ENCODE data around the gene SNX5. TPM values are rescaled to one million over a fixed set of nuclear protein-coding genes. Genes with fewer than 3 reads are reported as not detected.
"Not testable (repeated sequence)": the region's sequence is repeated elsewhere in the genome, so short reads cannot be mapped to it uniquely, and the experiment has no call there.

The SNX5 gene
- total RNA-seq, 1 donor from 2014 or later, result 192 TPM

DNA sequence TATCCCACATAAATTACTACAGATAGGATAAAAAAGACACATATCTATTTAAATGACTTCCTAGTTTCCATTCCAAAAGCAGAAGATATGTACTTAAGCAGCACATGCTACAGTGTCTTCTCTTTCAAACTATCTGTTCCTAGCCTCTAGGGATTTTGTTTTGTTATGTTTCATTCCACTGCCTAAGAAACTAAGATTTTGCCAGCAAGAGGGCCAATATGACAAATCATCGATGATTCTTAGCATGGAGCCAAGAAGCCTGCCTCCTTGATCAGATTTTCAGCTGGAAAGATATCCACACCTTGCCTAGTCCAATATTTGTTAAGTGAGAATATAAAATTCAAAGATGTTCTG is 7.0 kb downstream of the SNX5 start:
- intact Hi-C loops (cut with micrococcal nuclease), result no loop called here

DNA sequence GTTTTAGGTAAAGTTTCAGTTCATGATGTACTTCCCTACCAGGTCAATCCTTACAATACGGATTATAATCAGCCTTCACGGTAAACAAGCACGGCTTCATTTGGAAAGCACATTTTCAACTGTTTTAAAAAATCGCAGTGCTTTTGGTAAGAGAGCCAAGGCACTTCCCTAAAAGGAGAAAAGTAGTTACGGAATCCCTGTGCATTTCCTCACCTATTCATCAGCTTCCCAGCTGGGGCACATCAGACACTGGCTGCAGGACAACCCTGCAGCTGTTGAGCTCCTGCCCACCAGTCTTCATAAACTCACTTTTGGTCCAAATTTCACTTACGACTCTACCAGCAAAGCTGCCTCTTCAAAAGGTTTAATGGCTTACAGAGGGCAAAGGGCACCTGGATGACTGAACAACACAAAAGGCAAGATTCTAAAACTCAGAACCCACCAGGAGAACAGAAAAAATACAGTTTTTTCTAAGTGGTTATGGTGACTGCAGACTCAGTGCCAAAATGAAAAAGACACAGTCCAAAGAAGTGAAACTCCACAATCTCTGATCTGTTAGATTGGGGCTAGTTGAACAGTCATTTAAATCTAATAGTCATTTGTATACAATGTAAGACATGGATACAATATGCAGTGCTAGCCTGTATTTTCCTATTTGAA is 7.5 kb downstream of the SNX5 start:
- intact Hi-C loops (cut with micrococcal nuclease), result no loop called here

DNA sequence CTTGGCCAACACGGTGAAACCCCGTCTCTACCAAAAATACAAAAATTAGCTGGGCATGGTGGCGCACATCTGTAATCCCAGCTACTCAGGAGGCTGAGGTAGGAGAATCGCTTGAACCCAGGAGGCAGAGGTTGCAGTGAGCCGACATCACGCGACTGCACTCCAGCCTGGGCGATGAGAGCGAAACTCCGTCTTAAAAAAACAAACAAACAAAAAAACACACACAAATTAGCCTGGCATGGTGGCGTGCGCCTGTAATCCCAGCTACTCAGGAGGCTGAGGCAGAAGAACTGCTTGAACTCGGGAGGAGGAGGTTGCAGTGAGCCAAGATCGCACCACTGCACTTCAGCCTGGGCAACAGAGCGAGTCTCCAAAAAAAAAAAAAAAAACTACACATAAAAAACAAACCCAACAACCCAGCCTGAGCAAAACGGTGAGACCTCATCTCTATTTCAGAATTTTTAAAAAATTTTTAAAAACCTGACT is 8.2 kb downstream of the SNX5 start:
- intact Hi-C loops (cut with micrococcal nuclease), result not testable (repeated sequence)

DNA sequence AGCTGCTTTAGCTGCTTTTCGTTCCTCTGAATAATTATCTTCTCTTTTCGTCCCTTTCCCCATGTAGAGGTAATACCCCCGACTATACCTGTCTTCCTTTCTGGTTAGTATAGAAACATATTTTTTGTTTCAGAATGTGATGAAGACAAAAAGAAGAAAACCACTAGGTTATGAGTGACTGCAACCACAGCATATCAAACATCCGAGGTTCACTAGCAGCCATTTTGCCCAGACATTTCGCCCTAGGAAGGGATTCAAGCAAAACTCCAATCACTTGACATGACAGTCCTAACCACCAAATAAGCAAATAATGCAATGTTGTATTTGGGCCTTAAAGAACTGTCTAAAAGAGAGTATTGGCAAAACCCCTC is 9.4 kb downstream of the SNX5 start:
- intact Hi-C loops (cut with micrococcal nuclease), result loop anchor here (5.0 kb wide), 1 partner anchor 38 kb away; no protein-coding TSS in a partner anchor

DNA sequence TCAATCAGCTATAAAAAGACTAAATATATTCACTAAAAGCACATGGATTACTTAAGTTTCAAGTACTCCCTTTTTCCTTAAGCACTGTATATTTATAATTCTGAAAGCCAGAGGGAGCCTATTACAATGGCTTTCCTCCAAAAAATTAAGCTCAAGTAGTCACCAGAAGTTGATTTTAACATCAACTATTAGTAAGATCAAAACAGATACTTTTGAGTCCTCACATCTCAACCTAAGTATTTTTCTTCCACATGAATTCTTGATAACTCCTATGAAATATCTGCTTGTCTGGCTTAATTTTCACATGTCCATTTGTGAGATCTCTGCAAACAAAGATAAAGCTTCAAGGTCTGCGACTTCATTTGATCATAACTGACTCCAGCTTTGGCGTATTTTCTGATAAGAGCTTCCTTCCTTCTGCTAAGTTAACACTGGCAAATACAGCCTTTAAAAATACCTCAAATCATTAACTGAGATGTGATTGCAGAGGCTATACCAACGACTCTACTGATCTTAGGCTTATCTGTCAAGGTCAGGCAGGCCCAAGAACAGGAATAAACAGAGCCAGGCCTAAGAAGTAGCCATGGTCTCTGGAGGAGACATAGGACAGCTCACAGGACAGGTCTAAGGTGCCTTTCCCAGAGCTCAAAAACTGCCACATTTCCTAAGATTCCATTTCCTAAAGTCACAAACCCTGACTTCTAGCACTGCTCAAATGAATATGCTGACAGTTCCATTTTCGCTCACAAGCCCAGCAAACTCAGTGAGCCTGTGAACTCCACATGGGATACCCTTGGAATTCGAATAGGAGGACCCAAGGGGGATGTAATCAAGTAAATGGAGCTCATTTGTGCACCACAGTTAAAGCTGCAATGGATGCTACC is 10.0 kb downstream of the SNX5 start:
- intact Hi-C loops (cut with micrococcal nuclease), result loop anchor here (5.0 kb wide), 1 partner anchor 39 kb away; no protein-coding TSS in a partner anchor

DNA sequence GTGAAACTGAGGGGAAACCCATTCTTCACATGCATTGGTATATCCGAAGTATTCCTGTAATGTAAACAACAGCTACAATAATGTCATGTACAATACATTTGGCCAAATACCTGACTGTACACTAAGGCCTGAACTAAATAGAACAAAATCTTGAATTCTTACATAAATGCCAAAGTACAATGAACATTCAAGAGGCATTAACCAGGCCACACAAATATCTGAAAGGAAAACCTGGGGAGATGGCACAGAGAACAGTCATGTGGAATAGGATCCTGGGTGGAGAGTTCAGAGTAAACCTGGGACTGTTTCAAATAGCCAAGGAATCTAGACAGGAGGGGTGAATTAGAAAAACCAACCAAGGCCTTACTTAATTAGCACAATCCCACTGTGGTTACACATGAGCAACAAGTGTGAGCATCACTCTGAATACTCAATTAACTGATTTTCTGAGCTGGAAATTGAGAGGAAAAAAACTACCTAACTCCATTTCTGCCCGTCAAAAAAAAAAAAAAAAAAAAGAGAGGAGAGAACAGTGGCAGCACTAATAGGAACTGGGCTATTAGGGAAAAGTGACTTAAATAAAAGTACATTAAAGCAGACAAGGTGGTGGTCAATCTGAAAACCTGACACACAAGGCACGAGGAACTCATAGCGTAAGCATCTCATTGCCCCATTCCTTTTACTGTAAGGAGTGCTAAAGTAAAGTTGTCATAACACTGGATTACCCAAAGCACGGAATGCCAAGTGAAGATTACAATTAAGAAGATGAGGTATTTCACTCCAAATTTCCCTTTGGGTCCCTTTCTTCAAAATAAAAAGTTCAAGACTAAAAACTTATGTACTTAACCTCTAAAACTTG is 10.9 kb downstream of the SNX5 start:
- intact Hi-C loops (cut with micrococcal nuclease), result loop anchor here (5.0 kb wide), 1 partner anchor 40 kb away; no protein-coding TSS in a partner anchor

DNA sequence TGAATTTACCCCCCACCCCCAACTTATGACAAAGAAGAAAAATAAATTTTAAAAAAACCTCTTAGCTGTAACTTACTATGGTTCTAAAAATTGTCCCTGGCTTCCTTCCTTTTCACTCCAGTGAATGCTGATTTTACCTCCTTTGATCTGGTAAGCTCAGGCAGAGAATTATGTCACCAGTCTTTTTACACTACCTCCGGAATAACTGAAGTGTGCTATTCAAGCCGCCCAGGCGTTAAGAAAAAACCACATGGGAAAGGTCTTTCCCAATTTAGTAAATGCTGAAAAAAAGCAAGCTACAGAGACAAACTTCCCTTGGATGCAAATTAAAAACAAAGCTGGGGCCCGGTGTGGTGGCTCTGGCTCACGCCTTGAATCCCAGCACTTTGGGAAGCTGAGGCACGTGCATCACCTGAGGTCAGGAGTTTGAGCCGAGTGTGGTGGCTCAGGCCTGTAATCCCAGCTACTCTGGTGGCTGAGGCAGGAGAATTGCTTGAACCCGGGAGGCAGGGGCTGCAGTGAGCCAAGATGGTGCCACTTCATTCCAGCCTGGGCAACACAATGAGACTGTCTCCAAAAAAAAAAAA is 12.4 kb downstream of the SNX5 start:
- intact Hi-C loops (cut with micrococcal nuclease), result loop anchor here (5.0 kb wide), 1 partner anchor 41 kb away; no protein-coding TSS in a partner anchor

DNA sequence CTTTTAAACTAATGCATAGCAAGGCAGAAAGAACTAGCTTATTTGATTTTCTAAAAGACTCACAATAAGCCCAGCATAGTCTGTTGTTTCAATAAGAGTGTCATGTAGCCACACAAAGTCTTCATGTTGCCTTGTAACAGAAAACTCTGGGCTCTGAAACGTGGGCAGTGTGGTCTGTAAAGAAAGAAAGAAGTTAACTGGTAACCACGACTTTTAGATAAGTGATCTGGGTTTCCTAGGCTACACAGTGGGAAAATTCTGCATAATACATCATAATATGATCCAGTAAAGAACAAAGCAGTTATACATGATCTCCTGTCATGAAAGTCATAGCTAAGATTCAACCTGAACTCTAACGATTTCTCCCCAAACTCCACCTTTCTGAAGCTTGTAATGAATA is 13.3 kb downstream of the SNX5 start:
- intact Hi-C loops (cut with micrococcal nuclease), result loop anchor here (2.0 to 5.0 kb wide), 2 partner anchors 13 to 42 kb away; partner anchors contain the start of genes MGME1 and SNX5

DNA sequence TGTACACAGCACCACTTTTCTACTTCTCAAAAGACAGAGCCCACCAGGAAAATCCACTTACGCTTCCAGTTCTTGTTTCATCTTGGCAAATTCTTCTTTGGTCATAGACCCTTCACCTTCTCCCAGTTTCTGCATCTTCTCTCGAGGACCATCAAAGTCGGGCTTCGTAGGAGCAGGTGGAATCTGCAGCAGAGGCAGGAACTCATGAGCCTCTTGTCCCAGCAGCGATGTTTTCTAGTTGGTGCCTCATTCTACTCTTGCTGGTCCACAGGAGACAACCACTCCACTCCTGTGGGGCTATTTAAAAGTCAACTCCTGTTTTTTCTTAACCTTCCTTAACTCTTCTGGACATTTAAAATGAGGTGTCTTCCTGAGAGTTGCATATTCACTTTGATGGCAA is 14.7 kb downstream of the SNX5 start:
- intact Hi-C loops (cut with micrococcal nuclease), result loop anchor here (2.0 kb wide), 1 partner anchor 15 kb away; the partner anchor contains the start of genes MGME1 and SNX5

DNA sequence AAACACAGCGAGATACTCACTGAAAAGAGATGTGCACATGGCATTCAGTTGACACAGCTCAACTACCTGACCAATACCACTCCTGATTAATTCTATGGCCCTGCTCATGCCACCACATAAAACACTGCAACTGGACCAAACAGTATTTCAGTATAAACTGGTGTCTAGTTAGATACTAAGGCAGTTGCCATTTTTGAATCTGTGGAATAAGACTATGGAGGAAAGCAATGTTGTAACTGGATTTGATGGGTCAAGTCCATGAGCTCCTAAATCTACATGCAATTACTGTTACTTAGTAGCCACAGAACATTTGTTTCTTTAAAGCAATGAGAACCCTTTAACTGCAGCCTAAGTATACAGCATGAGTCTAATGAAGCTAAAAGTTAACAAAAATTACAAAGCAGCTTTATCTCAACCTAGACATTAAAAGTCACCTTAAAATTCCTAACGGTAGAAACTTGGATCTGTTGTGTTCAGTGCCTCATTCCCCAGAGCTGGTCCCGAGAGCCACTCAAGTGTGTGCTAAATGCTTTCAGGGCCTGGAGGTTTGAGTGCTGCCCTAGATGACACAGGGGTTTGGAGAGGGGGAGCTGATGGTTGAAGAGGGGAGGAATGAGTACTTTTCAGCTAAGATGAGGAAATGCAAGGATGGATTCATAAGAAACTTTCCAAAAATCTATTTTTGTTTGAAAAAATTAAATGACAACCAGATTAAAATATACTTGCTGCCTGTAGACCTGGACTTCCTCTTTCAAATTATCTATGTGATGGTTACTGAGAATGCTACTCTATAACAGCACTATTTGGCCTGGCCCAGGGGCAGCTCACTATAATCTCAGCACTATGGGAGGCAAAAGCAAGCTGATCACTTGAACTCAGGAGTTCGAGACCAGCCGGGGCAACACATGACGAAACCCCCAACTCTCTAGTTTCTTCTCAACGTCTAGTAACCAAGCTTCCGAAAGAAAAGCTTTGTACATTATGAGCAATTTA is 15.6 kb downstream of the SNX5 start:
- intact Hi-C loops (cut with micrococcal nuclease), result no loop called here

DNA sequence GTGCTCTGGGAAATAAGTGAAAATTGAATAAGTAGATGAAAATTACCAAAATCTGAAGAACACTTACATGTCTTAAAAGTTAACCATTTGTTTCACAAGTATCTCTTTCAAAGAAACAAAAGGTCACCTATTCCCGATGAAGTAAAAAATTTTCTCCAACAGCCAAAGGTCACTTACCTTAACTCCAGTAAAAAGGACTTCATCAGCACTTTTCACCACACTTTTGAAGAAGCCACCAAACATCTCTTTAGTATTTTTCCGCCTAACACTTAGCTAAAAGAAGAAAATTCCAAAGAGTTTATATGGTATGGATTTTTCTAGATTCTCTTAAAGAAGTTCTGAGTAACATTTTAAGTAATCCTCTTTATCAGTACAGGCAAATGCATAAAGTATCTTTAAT is 17.3 kb downstream of the SNX5 start:
- intact Hi-C loops (cut with micrococcal nuclease), result no loop called here

DNA sequence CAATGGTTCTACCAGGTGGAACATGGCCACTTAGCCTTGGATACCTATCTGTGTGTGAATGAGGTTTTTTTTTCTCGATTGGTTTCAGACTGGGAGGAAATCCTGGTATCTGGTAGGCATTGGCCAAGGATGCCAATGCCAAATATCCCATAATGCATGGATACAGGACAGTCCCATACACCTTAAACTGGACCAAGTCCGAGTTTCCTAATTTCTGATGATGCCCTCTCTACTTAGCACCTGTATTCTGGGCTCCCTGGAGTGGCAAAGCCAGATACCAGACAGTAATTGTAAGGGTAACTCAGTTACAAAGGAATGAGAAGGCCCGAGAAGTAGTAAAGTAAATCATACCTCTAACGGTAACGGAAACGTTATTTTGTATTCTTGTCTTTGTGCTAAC is 17.9 kb downstream of the SNX5 start:
- intact Hi-C loops (cut with micrococcal nuclease), result no loop called here

DNA sequence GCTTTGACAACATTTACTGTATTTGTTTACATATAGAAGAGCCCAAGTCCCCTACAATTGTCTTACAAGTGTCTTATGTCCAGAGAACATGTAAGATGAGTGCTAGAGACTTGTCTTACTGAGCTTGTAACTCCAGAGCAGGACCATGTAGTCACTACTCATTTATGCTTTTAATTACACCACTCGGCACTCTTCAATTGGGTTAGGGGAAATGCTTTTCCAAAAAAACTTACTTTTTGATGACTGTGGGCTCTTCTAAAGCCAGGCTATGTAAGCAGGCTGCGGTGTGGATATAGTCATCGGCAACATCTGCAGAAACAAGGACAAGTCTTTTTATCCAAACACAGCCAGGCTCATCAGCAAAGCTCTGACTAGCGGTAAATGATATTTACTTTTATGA is 18.7 kb downstream of the SNX5 start:
- intact Hi-C loops (cut with micrococcal nuclease), result no loop called here

DNA sequence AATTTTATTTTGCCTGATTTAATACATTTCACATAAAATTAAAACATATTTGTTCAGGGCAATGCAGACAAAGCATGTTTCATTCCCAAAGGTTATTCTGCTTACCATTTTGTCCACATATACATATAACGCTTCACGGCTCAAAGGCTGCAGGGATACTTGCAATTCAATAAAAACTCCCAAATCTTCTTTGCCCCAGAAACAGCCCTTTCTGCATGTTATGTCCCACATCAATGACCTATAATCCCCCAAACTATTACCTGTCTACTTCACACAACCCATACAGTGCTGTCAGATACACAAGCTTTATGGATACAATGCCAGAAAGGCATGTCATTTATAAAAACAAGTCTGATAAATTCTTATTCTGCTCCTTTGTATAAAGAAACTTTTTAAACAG is 20.2 kb downstream of the SNX5 start:
- intact Hi-C loops (cut with micrococcal nuclease), result no loop called here

DNA sequence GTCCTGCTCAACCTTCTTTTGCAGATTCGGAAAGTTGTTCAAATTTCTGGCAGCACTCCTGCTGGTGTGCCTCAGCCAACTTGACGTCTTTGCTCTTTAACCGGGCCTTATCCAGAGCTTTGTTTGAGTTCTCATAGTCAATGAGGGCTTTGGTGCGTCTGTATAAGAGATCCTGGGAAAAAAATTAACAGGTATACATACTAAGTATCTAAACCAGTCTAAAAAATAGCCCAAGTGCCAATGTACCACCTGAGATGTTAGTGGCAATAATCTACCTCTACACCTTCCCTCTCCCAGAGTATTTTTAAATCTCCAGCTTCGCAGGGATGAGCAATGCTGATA is 21.1 kb downstream of the SNX5 start:
- intact Hi-C loops (cut with micrococcal nuclease), result no loop called here

DNA sequence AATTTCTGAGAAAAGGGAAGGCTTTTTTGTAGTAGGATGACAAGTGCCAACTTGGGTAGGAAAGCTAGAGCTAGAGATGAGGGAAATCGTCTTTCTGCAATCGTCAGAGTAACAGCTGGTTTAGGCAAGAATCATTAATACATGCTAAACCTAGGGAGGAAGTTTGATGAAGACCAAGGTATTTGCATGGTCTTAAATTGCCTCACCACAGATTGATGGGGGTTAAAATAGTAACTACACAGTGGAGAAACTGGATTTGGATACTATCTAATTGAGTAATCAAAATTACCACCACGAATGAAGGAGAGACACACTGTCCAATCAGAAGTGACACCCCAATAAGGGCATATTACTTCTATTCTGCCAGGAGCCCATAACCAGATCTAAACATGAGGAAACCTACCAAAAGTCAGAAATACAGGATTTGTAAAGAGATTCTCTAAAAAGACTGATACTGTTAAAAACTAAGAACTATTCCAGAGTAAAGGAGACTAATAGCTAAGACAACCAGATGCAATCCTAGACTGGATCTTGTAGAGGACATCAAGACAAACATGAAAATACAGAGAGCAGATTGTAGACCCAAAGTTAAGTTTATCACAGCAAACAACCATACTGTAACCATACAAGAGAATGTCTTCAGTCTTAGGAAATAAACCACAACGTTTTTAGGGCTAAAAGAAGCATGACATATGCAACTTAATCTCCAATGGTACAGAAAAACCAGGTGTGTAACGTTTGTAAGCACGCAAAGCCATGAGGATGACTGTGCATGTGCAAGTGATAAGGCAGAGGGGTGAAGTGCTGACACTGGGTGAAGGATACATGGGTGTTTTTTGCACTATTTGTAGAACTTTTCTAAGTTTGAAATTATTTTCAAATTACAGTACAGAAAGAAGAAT is 21.8 kb downstream of the SNX5 start:
- intact Hi-C loops (cut with micrococcal nuclease), result no loop called here

DNA sequence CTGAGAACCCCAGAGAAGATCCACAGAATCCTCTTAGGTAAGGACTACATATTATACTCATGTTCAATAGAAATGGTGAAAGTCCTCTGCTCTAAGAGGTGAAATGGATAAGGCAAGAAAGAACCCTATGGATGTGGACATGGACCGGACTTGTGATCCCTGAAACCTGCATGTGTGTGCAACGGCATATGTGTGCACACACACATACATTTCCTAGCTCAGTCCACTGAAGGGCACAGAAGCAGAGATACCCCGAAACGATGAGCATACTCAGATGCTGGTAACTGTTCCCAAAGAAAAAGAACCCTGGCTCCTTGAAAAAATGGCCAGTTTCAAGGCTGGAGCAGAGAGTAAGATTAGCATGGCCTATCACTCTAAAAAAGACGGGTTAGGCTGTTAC is 22.6 kb downstream of the SNX5 start:
- intact Hi-C loops (cut with micrococcal nuclease), result no loop called here

DNA sequence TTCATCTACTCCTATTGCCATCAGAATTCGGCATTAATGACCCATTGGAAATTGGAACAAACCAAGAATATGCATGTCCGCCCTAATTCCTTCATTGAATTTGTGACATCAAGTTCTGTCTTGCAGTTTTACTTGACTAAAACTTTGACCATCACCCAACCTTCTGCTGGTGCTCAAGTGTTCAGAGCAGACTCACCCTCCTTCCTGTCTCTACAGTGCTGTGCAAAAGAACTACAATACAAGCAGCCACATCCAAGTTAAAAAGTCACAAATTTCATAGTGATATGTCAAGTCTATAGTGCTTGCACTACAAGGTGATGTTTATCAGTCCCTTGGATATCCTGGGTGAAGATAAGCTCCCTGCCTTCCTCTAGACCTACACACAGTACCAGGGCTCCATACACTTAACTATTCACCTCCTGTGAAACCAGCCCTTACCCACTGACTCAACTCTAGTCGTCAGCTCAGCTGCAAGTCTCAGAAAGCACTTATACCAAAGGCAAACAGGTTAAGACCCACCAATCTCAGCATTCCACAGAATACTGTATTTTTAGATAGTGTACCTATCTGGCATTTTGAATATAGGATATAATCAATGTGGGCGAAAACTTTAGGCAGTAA is 23.6 kb downstream of the SNX5 start:
- intact Hi-C loops (cut with micrococcal nuclease), result no loop called here
